Ectodermal cell (in vitro differentiated cells): ENCODE data around the gene WDR27.

Experiments used
- H3K27ac ChIP-seq: 2 replicates; pipeline ENCODE4 v1.7.0; 2013; ENCODE audit warnings: mild to moderate bottlenecking, low read depth, low read length; ENCODE audit not compliant: insufficient read depth, poor library complexity, severe bottlenecking
- H3K27me3 ChIP-seq: 2 replicates; pipeline ENCODE4 v1.7.0; 2013; ENCODE audit warnings: mild to moderate bottlenecking, low read length; ENCODE audit not compliant: insufficient read depth, control insufficient read depth, poor library complexity, severe bottlenecking
- H3K36me3 ChIP-seq: one replicate; pipeline ENCODE4 v1.7.0; 2013; ENCODE audit warnings: low read length; ENCODE audit not compliant: control insufficient read depth, insufficient read depth
- H3K4me1 ChIP-seq: one replicate; pipeline ENCODE4 v1.7.0; 2013; ENCODE audit warnings: low read length; ENCODE audit not compliant: control insufficient read depth, insufficient read depth
- H3K4me3 ChIP-seq: 2 replicates; pipeline ENCODE4 v1.7.0; 2013; ENCODE audit warnings: low read depth, low read length, control low read depth; ENCODE audit not compliant: insufficient read depth
- H3K9me3 ChIP-seq: 2 replicates; pipeline ENCODE4 v1.7.0; 2013; ENCODE audit warnings: mild to moderate bottlenecking, low read length, moderate library complexity; ENCODE audit not compliant: control insufficient read depth
- WGBS, 2 experiments: methylation state at CpG; one replicate each; pipeline ENCODE4 v1.1.7; 2013; ENCODE audit warnings: missing lambda C conversion rate in 2 of 2; 5-methylcytosine and 5-hydroxymethylcytosine counted together

The WDR27 gene

GRCh38 chr6:169558378-169558773, 143.5 kb downstream of the WDR27 start:
- H3K27ac ChIP-seq, result no peak overlapping the region
- no peak overlapping the region for H3K4me3 ChIP-seq
- H3K9me3 ChIP-seq, result no peaks in the 10 kb centered on the region
- 96 to 98% methylated on average over 8 of the region's 8 CpGs for WGBS, 2 experiments
- no peaks in the 10 kb centered on the region for H3K27me3 ChIP-seq
- H3K36me3 ChIP-seq, result no peaks in the 10 kb centered on the region
- H3K4me1 ChIP-seq, result no peaks in the 10 kb centered on the region

- H3K4me1 ChIP-seq, result no peaks in the 10 kb centered on the region
- H3K27me3 ChIP-seq, result no peaks in the 10 kb centered on the region
- no peak overlapping the region for H3K27ac ChIP-seq
- H3K4me3 ChIP-seq, result no peak overlapping the region
- H3K36me3 ChIP-seq, result no peaks in the 10 kb centered on the region
- no peaks in the 10 kb centered on the region for H3K9me3 ChIP-seq
- 100% methylated on average over 1 of the region's 1 CpG for WGBS, 2 experiments
Observed at GRCh38 chr6:169557887-169558286, 143.9 kb downstream of the WDR27 start.

- WGBS, 2 experiments, result 94 to 95% methylated on average over 13 of the region's 13 CpGs
- no peaks in the 10 kb centered on the region for H3K27me3 ChIP-seq
- H3K4me3 ChIP-seq, result no peak overlapping the region
- H3K9me3 ChIP-seq, result no peaks in the 10 kb centered on the region
- H3K36me3 ChIP-seq, result no peaks in the 10 kb centered on the region
- no peaks in the 10 kb centered on the region for H3K4me1 ChIP-seq
- H3K27ac ChIP-seq, result no peak overlapping the region
Observed at GRCh38 chr6:169556758-169557548, 144.9 kb downstream of the WDR27 start.

- WGBS, 2 experiments, result 96% methylated on average over 5 of the region's 5 CpGs
- H3K4me3 ChIP-seq, result no peak overlapping the region
- H3K27me3 ChIP-seq, result no peaks in the 10 kb centered on the region
- no peaks in the 10 kb centered on the region for H3K36me3 ChIP-seq
- no peaks in the 10 kb centered on the region for H3K4me1 ChIP-seq
- H3K27ac ChIP-seq, result no peak overlapping the region
- no peaks in the 10 kb centered on the region for H3K9me3 ChIP-seq
Observed at GRCh38 chr6:169555971-169556617, 145.7 kb downstream of the WDR27 start.

GRCh38 chr6:169545982-169546381, 155.8 kb downstream of the WDR27 start:
- no peak overlapping the region for H3K27ac ChIP-seq
- WGBS, 2 experiments, result 94 to 96% methylated on average over 5 to 6 of the region's 6 CpGs

GRCh38 chr6:169543704-169544103, 158.1 kb downstream of the WDR27 start:
- Histone ChIP-seq H3K4me3 (no peak overlapping the region), H3K27ac (no peak overlapping the region), H3K36me3 (no peaks in the 10 kb centered on the region), H3K27me3 (no peaks in the 10 kb centered on the region), H3K9me3 (no peaks in the 10 kb centered on the region), H3K4me1 (no peaks in the 10 kb centered on the region)

More at GRCh38 chr6:169545982-169546381, 155.8 kb downstream of the WDR27 start:
- H3K4me1 ChIP-seq, result no peaks in the 10 kb centered on the region
- no peaks in the 10 kb centered on the region for H3K36me3 ChIP-seq
- H3K4me3 ChIP-seq, result no peak overlapping the region
- no peaks in the 10 kb centered on the region for H3K9me3 ChIP-seq
- no peaks in the 10 kb centered on the region for H3K27me3 ChIP-seq

- Histone ChIP-seq H3K4me1 (no peaks in the 10 kb centered on the region), H3K27me3 (no peaks in the 10 kb centered on the region), H3K4me3 (no peak overlapping the region), H3K27ac (no peak overlapping the region), H3K9me3 (no peaks in the 10 kb centered on the region), H3K36me3 (no peaks in the 10 kb centered on the region)
- WGBS, 2 experiments, result 88% methylated on average over 1 of the region's 1 CpG; no CpG with 5 or more reads in 1 of the 2 experiments
Observed at GRCh38 chr6:169542491-169542890, 159.3 kb downstream of the WDR27 start.

GRCh38 chr6:169539176-169539897, 162.5 kb downstream of the WDR27 start:
- WGBS, 2 experiments, result 89 to 92% methylated on average over 5 of the region's 5 CpGs
- Histone ChIP-seq H3K36me3 (no peaks in the 10 kb centered on the region), H3K4me3 (no peak overlapping the region), H3K27ac (no peak overlapping the region), H3K9me3 (no peaks in the 10 kb centered on the region), H3K4me1 (no peaks in the 10 kb centered on the region), H3K27me3 (no peaks in the 10 kb centered on the region)

GRCh38 chr6:169536446-169537170, 165.2 kb downstream of the WDR27 start:
- no peak overlapping the region for H3K4me3 ChIP-seq
- H3K27me3 ChIP-seq, result no peaks in the 10 kb centered on the region
- no peaks in the 10 kb centered on the region for H3K4me1 ChIP-seq
- no peaks in the 10 kb centered on the region for H3K36me3 ChIP-seq
- 84 to 95% methylated on average over 4 of the region's 5 CpGs for WGBS, 2 experiments
- H3K9me3 ChIP-seq, result no peaks in the 10 kb centered on the region
- H3K27ac ChIP-seq, result no peak overlapping the region

- Histone ChIP-seq H3K4me3 (no peak overlapping the region), H3K27me3 (no peaks in the 10 kb centered on the region), H3K36me3 (no peaks in the 10 kb centered on the region), H3K4me1 (no peaks in the 10 kb centered on the region), H3K27ac (no peak overlapping the region), H3K9me3 (no peaks in the 10 kb centered on the region)
- WGBS, 2 experiments, result 93 to 97% methylated on average over 3 of the region's 3 CpGs
Observed at GRCh38 chr6:169534039-169534421, 167.8 kb downstream of the WDR27 start.
